Neural cell (in vitro differentiated cells): ENCODE results near the gene JPH2. TPM values are rescaled to one million over a fixed set of nuclear protein-coding genes. Genes with fewer than 3 reads are reported as not detected.

ENCODE experiments used
- H2AFZ ChIP-seq: fragments of 200-600, 300-800 bp; sonication (generic), shearing (Covaris generic); 2 replicates; pipeline ENCODE4 v1.6.0; 2014; ENCODE audit warnings: low read depth, mild to moderate bottlenecking, antibody characterized with exemption, low read length, moderate library complexity
- H3F3A ChIP-seq: fragments of 200-600 bp; shearing (Covaris generic); 2 replicates; pipeline ENCODE4 v1.6.1; 2016; ENCODE audit warnings: mild to moderate bottlenecking, moderate library complexity, mixed read lengths, antibody characterized with exemption, low read length; ENCODE audit not compliant: insufficient read depth, poor library complexity, severe bottlenecking
- H3K27ac ChIP-seq: fragments of 200-600, 300-800 bp; sonication (generic), shearing (Covaris generic); 2 replicates; pipeline ENCODE4 v1.5.1; 2014; ENCODE audit warnings: mild to moderate bottlenecking, low read length, moderate library complexity
- H3K27me3 ChIP-seq: fragments of 300-800, 200-600 bp; sonication (generic), shearing (Covaris generic); 2 replicates; pipeline ENCODE4 v1.6.0; 2014; ENCODE audit warnings: mild to moderate bottlenecking, low read depth, low read length, moderate library complexity; ENCODE audit not compliant: insufficient read depth
- H3K36me3 ChIP-seq: fragments of 300-800, 200-600 bp; sonication (generic), shearing (Covaris generic); 2 replicates; pipeline ENCODE4 v1.5.1; 2014; ENCODE audit warnings: mild to moderate bottlenecking, antibody characterized with exemption, low read length, moderate library complexity; ENCODE audit not compliant: insufficient read depth
- H3K4me2 ChIP-seq: fragments of 300-800, 200-600 bp; sonication (generic), shearing (Covaris generic); 2 replicates; pipeline ENCODE4 v1.6.0; 2014; ENCODE audit warnings: mild to moderate bottlenecking, low read length
- H3K4me3 ChIP-seq: fragments of 300-800, 200-600 bp; sonication (generic), shearing (Covaris generic); 2 replicates; pipeline ENCODE4 v1.5.1; 2014; ENCODE audit warnings: mild to moderate bottlenecking, low read length, moderate library complexity
- H3K79me2 ChIP-seq: fragments of 200-600 bp; shearing (Covaris generic); replicated peaks from 2 replicates; pipeline ENCODE4 v1.6.0; 2014; ENCODE audit warnings: mild to moderate bottlenecking, low read length, moderate library complexity; ENCODE audit not compliant: insufficient read depth
- H3K9ac ChIP-seq: fragments of 300-800, 200-600 bp; sonication (generic), shearing (Covaris generic); 2 replicates; pipeline ENCODE4 v1.6.1; 2016; ENCODE audit warnings: mild to moderate bottlenecking, low read length, mixed read lengths
- H3K9me2 ChIP-seq: fragments of 200-600 bp; shearing (Covaris generic); 2 replicates; pipeline ENCODE4 v1.6.1; 2016; ENCODE audit warnings: mild to moderate bottlenecking, low read length, mixed read lengths; ENCODE audit not compliant: insufficient read depth
- H3K9me3 ChIP-seq: fragments of 200-600, 300-800 bp; sonication (generic), shearing (Covaris generic); 2 replicates; pipeline ENCODE4 v1.6.1; 2016; ENCODE audit warnings: mild to moderate bottlenecking, mixed run types, low read length, moderate library complexity, mixed read lengths
- H4K20me1 ChIP-seq: fragments of 200-600 bp; shearing (Covaris generic); 2 replicates; pipeline ENCODE4 v1.6.1; 2016; ENCODE audit warnings: mild to moderate bottlenecking, mixed run types; ENCODE audit not compliant: insufficient read depth
- CTCF ChIP-seq: fragments of 450-650 bp; IDR thresholded peaks from 2 replicates; pipeline ENCODE4 v1.5.1; 2014; ENCODE audit warnings: antibody characterized with exemption, mild to moderate bottlenecking, moderate library complexity; ENCODE audit not compliant: poor library complexity, severe bottlenecking
- EP300 ChIP-seq: fragments of 450-650 bp; conservative IDR thresholded peaks from 2 replicates; pipeline ENCODE4 v1.6.1; 2014; ENCODE audit warnings: antibody characterized with exemption, mild to moderate bottlenecking, moderate library complexity; ENCODE audit not compliant: poor library complexity, severe bottlenecking
- EZH2 ChIP-seq: fragments of 200-600, 300-800 bp; shearing (Covaris generic), sonication (generic); IDR thresholded peaks from 2 replicates; pipeline ENCODE4 v1.6.1; 2014; ENCODE audit warnings: antibody characterized with exemption, low read length, borderline replicate concordance, mild to moderate bottlenecking; ENCODE audit not compliant: insufficient read depth, poor library complexity, severe bottlenecking
- MXI1 ChIP-seq: fragments of 450-650 bp; conservative IDR thresholded peaks from 2 replicates; pipeline ENCODE4 v1.6.1; 2014; ENCODE audit warnings: antibody characterized with exemption, mild to moderate bottlenecking; ENCODE audit not compliant: poor library complexity, severe bottlenecking
- POLR2AphosphoS5 ChIP-seq: IDR thresholded peaks from 2 replicates; pipeline ENCODE4 v1.6.1; 2012
- RAD21 ChIP-seq: fragments of 450-650 bp; conservative IDR thresholded peaks from 2 replicates; pipeline ENCODE4 v1.6.1; 2014; ENCODE audit warnings: antibody characterized with exemption, mild to moderate bottlenecking, moderate library complexity
- SMC3 ChIP-seq: fragments of 450-650 bp; conservative IDR thresholded peaks from 2 replicates; pipeline ENCODE4 v1.6.1; 2014; ENCODE audit warnings: antibody characterized with exemption, mild to moderate bottlenecking, moderate library complexity; ENCODE audit not compliant: poor library complexity
- TAF1 ChIP-seq: IDR thresholded peaks from 2 replicates; pipeline ENCODE4 v1.6.1; 2012; ENCODE audit warnings: low read depth
- polyA plus RNA-seq: library from polyadenylated mRNA; depleted of rRNA; stranded (reverse); fragments of >200 nt; gene quantifications from 2 replicates; pipeline ENCODE4 v1.2.3, GENCODE V29; 2014
- TF ChIP-seq, protein P1 (sequence below): IDR thresholded peaks from 2 replicates; pipeline ENCODE4 v1.6.1; 2012; ENCODE audit warnings: borderline replicate concordance

The JPH2 gene
- polyA plus RNA-seq, 1 donor from 2014 or later = not detected

GRCh38 chr20:44074252-44075151 lies 112.5 kb downstream of the JPH2 start:
- H3F3A ChIP-seq = no peaks in the 10 kb centered on the region
- H3K4me2 ChIP-seq = no peak overlapping the region
- no peak overlapping the region for H3K4me3 ChIP-seq
- no peak overlapping the region for H2AFZ ChIP-seq
- TF ChIP-seq EP300 = no peak
- TF ChIP-seq, protein P1, sequence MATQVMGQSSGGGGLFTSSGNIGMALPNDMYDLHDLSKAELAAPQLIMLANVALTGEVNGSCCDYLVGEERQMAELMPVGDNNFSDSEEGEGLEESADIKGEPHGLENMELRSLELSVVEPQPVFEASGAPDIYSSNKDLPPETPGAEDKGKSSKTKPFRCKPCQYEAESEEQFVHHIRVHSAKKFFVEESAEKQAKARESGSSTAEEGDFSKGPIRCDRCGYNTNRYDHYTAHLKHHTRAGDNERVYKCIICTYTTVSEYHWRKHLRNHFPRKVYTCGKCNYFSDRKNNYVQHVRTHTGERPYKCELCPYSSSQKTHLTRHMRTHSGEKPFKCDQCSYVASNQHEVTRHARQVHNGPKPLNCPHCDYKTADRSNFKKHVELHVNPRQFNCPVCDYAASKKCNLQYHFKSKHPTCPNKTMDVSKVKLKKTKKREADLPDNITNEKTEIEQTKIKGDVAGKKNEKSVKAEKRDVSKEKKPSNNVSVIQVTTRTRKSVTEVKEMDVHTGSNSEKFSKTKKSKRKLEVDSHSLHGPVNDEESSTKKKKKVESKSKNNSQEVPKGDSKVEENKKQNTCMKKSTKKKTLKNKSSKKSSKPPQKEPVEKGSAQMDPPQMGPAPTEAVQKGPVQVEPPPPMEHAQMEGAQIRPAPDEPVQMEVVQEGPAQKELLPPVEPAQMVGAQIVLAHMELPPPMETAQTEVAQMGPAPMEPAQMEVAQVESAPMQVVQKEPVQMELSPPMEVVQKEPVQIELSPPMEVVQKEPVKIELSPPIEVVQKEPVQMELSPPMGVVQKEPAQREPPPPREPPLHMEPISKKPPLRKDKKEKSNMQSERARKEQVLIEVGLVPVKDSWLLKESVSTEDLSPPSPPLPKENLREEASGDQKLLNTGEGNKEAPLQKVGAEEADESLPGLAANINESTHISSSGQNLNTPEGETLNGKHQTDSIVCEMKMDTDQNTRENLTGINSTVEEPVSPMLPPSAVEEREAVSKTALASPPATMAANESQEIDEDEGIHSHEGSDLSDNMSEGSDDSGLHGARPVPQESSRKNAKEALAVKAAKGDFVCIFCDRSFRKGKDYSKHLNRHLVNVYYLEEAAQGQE = no peak
- TF ChIP-seq EZH2 = no peak
- no peak for TF ChIP-seq CTCF
- TF ChIP-seq TAF1 = no peak
- no peak for TF ChIP-seq SMC3
- TF ChIP-seq MXI1 = no peak
- TF ChIP-seq RAD21 = no peak
- TF ChIP-seq POLR2AphosphoS5 = no peak
- H3K27ac ChIP-seq = no peak overlapping the region
- H3K27me3 ChIP-seq = no peaks in the 10 kb centered on the region
- H3K9me3 ChIP-seq = no peaks in the 10 kb centered on the region
- no peak overlapping the region for H3K9ac ChIP-seq
- no peaks in the 10 kb centered on the region for H3K36me3 ChIP-seq
- no peaks in the 10 kb centered on the region for H4K20me1 ChIP-seq
- H3K79me2 ChIP-seq = no peaks in the 10 kb centered on the region
- H3K9me2 ChIP-seq = no peaks in the 10 kb centered on the region

GRCh38 chr20:44073675-44074071 lies 113.3 kb downstream of the JPH2 start:
- Histone ChIP-seq H3K9ac (no peak overlapping the region), H3K9me3 (no peaks in the 10 kb centered on the region), H3K79me2 (no peaks in the 10 kb centered on the region), H3K4me3 (no peak overlapping the region), H3K36me3 (no peaks in the 10 kb centered on the region), H4K20me1 (no peaks in the 10 kb centered on the region), H3K27ac (no peak overlapping the region), H2AFZ (no peak overlapping the region), H3K4me2 (no peak overlapping the region), H3F3A (no peaks in the 10 kb centered on the region), H3K27me3 (no peaks in the 10 kb centered on the region), H3K9me2 (no peaks in the 10 kb centered on the region)
- TF ChIP-seq SMC3 = no peak
- TF ChIP-seq, protein P1 = no peak
- TF ChIP-seq MXI1 = no peak
- no peak for TF ChIP-seq TAF1
